SK-N-MC (cell line): ENCODE measurements around the gene VAV1.
A peak's percentile ranks its signal among the peaks of the same experiment; 100 is the strongest.

Experiments used
- DNase-seq: peaks from one replicate; pipeline ENCODE4 v3.0.0-alpha.2; 2011; ENCODE audit warnings: low read depth, low spot score
- H3K27ac ChIP-seq: fragments of 200-600 bp; sonication (generic); 2 replicates; pipeline ENCODE4 v1.5.1; 2016; ENCODE audit warnings: mixed run types
- H3K36me3 ChIP-seq: fragments of 200-600 bp; sonication (generic); 2 replicates; pipeline ENCODE4 v1.6.1; 2017; ENCODE audit warnings: antibody characterized with exemption, low read length, mixed read lengths; ENCODE audit not compliant: insufficient read depth
- H3K4me3 ChIP-seq: fragments of 200-600 bp; sonication (generic); 2 replicates; pipeline ENCODE4 v1.5.1; 2016
- H3K9ac ChIP-seq: fragments of 200-600 bp; sonication (generic); 2 replicates; pipeline ENCODE4 v1.8.0; 2017; ENCODE audit warnings: mixed run types, mixed read lengths; ENCODE audit not compliant: insufficient read length
- H3K9me3 ChIP-seq: fragments of 200-600 bp; sonication (generic); 2 replicates; pipeline ENCODE4 v1.6.1; 2017; ENCODE audit warnings: low read depth, mild to moderate bottlenecking, antibody characterized with exemption, low read length, moderate library complexity, mixed read lengths
- EZH2 ChIP-seq: fragments of 200-600 bp; sonication (generic); IDR thresholded peaks from one replicate; pipeline ENCODE4 v1.6.1; 2017; ENCODE audit warnings: antibody characterized with exemption
- FOXP2 ChIP-seq: optimal IDR thresholded peaks from 2 replicates; pipeline ENCODE3; 2011; ENCODE audit warnings: mild to moderate bottlenecking, moderate library complexity; ENCODE audit not compliant: insufficient read depth; ENCODE audit errors: extremely low read length, control extremely low read depth
- POLR2AphosphoS5 ChIP-seq: IDR thresholded peaks from 2 replicates; pipeline ENCODE4 v1.6.1; 2012; ENCODE audit warnings: mild to moderate bottlenecking, low read depth, low read length, borderline replicate concordance

VAV1 gene

DNA sequence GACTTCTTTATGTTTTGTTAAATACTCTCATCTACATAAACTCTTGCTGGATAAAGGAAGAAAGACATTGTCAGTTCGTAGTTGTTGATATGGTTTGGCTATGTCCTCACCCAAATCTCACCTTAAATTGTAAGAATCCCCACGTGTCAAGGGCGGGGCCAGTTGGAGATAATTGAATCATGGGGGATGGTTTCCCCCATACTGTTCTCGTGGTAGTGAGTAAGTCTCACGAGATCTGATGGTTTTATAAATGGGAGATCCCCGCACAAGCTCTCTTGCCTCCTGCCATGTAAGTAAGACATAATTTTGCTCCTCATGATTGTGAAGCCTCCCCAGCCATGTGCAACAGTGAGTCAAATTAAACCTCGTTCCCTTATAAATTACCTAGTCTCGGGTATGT is 118.4 kb downstream of the VAV1 start:
- H3K9ac ChIP-seq = no peak overlapping the region
- H3K36me3 ChIP-seq = no peaks in the 10 kb centered on the region
- no peaks in the 10 kb centered on the region for H3K9me3 ChIP-seq
- H3K27ac ChIP-seq = no peak overlapping the region
- no peak for DNase-seq
- TF ChIP-seq EZH2 (no peak), POLR2AphosphoS5 (no peak), FOXP2 (no peak)
- H3K4me3 ChIP-seq = no peak overlapping the region

GRCh38 chr19:6891761-6892385 is 119.4 kb downstream of the VAV1 start:
- H3K9me3 ChIP-seq = no peaks in the 10 kb centered on the region
- H3K4me3 ChIP-seq = no peak overlapping the region
- peak overlapping the region; percentile 18; the same call in 1 of the 2 replicates for H3K27ac ChIP-seq
- H3K9ac ChIP-seq = no peak overlapping the region
- TF ChIP-seq POLR2AphosphoS5 (peak; percentile 36; the same call in 1 of the 2 replicates), EZH2 (no peak), FOXP2 (peak; percentile 63)
- H3K36me3 ChIP-seq = no peaks in the 10 kb centered on the region
- DNase-seq = peak; percentile 84

GRCh38 chr19:6894313-6894712 is 121.8 kb downstream of the VAV1 start:
- Histone ChIP-seq H3K36me3 (no peaks in the 10 kb centered on the region), H3K9ac (no peak overlapping the region), H3K4me3 (no peak overlapping the region), H3K9me3 (no peaks in the 10 kb centered on the region), H3K27ac (no peak overlapping the region)
- DNase-seq = no peak
- TF ChIP-seq EZH2 (no peak), POLR2AphosphoS5 (no peak), FOXP2 (no peak)

DNA sequence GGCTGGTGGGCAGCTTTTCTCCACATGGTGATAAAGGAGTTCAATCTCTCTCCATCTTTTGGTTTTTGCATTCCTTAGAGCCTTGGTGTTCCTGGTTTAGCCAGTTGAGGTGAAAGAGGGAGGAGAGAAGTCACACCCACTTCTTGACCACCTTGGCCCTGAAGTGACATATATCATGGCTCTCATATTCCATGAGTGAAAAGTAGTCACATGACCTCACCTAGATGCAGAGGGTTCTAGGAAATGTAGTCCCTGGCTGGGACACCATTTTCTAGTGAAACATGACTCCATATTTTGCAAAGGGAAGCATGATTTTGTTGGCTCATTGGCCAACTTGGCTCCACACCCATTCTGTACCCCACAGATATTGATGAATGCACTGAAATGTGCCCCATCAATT is 130.9 kb downstream of the VAV1 start:
- Histone ChIP-seq H3K9me3 (no peaks in the 10 kb centered on the region; the same call in 1 of the 2 replicates), H3K36me3 (no peaks in the 10 kb centered on the region), H3K27ac (no peak overlapping the region), H3K4me3 (no peak overlapping the region), H3K9ac (no peak overlapping the region)
- DNase-seq = no peak
- TF ChIP-seq FOXP2 (no peak), POLR2AphosphoS5 (no peak), EZH2 (no peak)

- H3K9me3 ChIP-seq = no peaks in the 10 kb centered on the region; the same call in 1 of the 2 replicates
- TF ChIP-seq POLR2AphosphoS5 = no peak
- TF ChIP-seq EZH2 = no peak
- TF ChIP-seq FOXP2 = no peak
- H3K36me3 ChIP-seq = no peaks in the 10 kb centered on the region
- no peak overlapping the region for H3K27ac ChIP-seq
- H3K9ac ChIP-seq = no peak overlapping the region
- no peak overlapping the region for H3K4me3 ChIP-seq
- no peak for DNase-seq
These were observed 134.1 kb downstream of the VAV1 start for GRCh38 chr19:6906559-6907060.
